ENCODE results near the gene MRPS7.

Gene MRPS7

GRCh38 chr17:75315541-75316243 is 54.0 kb downstream of the MRPS7 start:
- no peak for DNase-seq
